Adrenal gland (tissue), 12 donors: ENCODE data around the gene RALY. TPM values are rescaled to one million over a fixed set of nuclear protein-coding genes. Genes with fewer than 3 reads are reported as not detected.

Experiments used
- DNase-seq, 7 donors: peaks; one replicate each; pipeline ENCODE4 v3.0.0-alpha.2; 2019 to 2020
- H3K27ac ChIP-seq, 5 donors: fragments of 200-600 bp; sonication (generic) in 4 of 5; 1 replicate in 3 of 5; 2 replicates in 2 of 5; pipeline versions ENCODE4 v1.5.1 to v1.8.0; 2016 to 2020; ENCODE audit warnings: mild to moderate bottlenecking in 1 of 5
- H3K27me3 ChIP-seq: fragments of 200-600 bp; 2 replicates; pipeline ENCODE4 v1.8.0; 2021
- H3K36me3 ChIP-seq, 2 donors: fragments of 200-600 bp; replicated peaks in 1 of 2; 1 replicate in 1 of 2; 2 replicates in 1 of 2; pipeline versions ENCODE4 v1.5.1 to v1.8.0; 2018 to 2022
- H3K4me1 ChIP-seq, 2 donors: fragments of 200-600 bp; replicated peaks in 1 of 2; 1 replicate in 1 of 2; 2 replicates in 1 of 2; pipeline versions ENCODE4 v1.5.1 to v1.8.0; 2018 to 2021
- H3K4me3 ChIP-seq, 4 donors: fragments of 200-600 bp; sonication (generic) in 3 of 4; one replicate each; pipeline ENCODE4 v1.5.1; 2016 to 2018
- H3K9me3 ChIP-seq, 3 donors: fragments of 200-600 bp; sonication (generic) in 1 of 3; replicated peaks in 1 of 3; 1 replicate in 2 of 3; 2 replicates in 1 of 3; pipeline versions ENCODE4 v1.5.1 to v1.8.0; 2016 to 2021
- CTCF ChIP-seq, 6 experiments: fragments of 450-650 bp in 4 of 6; fragments of 200-600 bp in 2 of 6; sonication (generic) in 1 of 6; IDR thresholded peaks; 1 replicate in 5 of 6; 2 replicates in 1 of 6; pipeline versions ENCODE4 v1.5.1 to v1.8.0; 2016 to 2021; ENCODE audit warnings: antibody characterized with exemption in 6 of 6, mild to moderate bottlenecking in 2 of 6, moderate library complexity in 1 of 6
- POLR2A ChIP-seq, 2 donors: fragments of 450-650 bp; IDR thresholded peaks; one replicate each; pipeline ENCODE4 v1.6.1; 2017; ENCODE audit warnings: antibody characterized with exemption in 2 of 2, mild to moderate bottlenecking in 2 of 2, moderate library complexity in 1 of 2
- WGBS, 4 donors: extraction: QIAGEN DNeasy Blood & Tissue Kit in 2 of 4; methylation state at CpG; one replicate each; pipeline versions ENCODE4 v1.1.5 to v1.1.7; 2013 to 2017; 5-methylcytosine and 5-hydroxymethylcytosine counted together
- intact Hi-C, 2 donors: fragments of 100-400 bp; cut with DNase I; formaldehyde crosslinking; loops; one replicate each; pipeline versions ENCODE4 v1.14.1 to v1.15.0; 2022 to 2023
- polyA plus RNA-seq, 3 donors: library from polyadenylated mRNA; stranded (reverse); fragments of 200-250 nt in 2 of 3; fragments of 350-450 nt in 1 of 3; fragmentation: Illumina TruSeq in 1 of 3; extraction: RNeasy Lipid Tissue Mini Kit (QIAGEN cat#74804) in 1 of 3; gene quantifications; one replicate each; pipeline ENCODE4 v1.2.3, GENCODE V29; 2013 to 2014
- total RNA-seq, 9 donors: library from RNA; depleted of rRNA in 4 of 9; stranded (reverse); fragments of >200 nt in 4 of 9; fragments of 120-200 nt in 1 of 9; fragmentation: NEBNext Ultra II Directional in 1 of 9; extraction: Animal tissue kit (Norgen Biotek cat#: 25700) in 1 of 9; gene quantifications; one replicate each; pipeline versions ENCODE4 v1.1.0 to v1.2.4, GENCODE V29; 2013 to 2023
- donor health status: healthy with polysubstance abuse.
- donor health status: Bipolar disorder and iron deficiency.
- donor health status: DM: yes; HTN: yes; CAD: no.
- donor health status: DM: no; HTN: no; CAD: no.
- donor health status: DM: no; HTN: no; CAD: no.
- donor health status: DM: yes; HTN: yes; CAD: no.

RALY gene
- total and polyA plus RNA-seq, 12 donors: 30.0 to 128 (median 78.1) TPM

- H3K4me1 ChIP-seq: peaks cover 0 to 6% of the 10 kb centered on the region in 2 donors
- 78 to 88% (median 83%) methylated on average over 8 of the region's 8 CpGs for WGBS, 4 donors
- no peak for DNase-seq
- H3K27me3 ChIP-seq: no peaks in the 10 kb centered on the region
- TF ChIP-seq CTCF (IDR thresholded peaks at IDR 0.05) (no peak), POLR2A (IDR thresholded peaks at IDR 0.05) (no peak)
- H3K4me3 ChIP-seq: no peak overlapping the region
- no peak overlapping the region for H3K27ac ChIP-seq
- H3K36me3 ChIP-seq: peaks cover 0 to 15% of the 10 kb centered on the region in 2 donors
- intact Hi-C loops: loop anchor here in 1 of 2 donors (2.0 to 5.0 kb wide), 2 partner anchors 134 to 214 kb away; no protein-coding TSS in a partner anchor
- H3K9me3 ChIP-seq: no peaks in the 10 kb centered on the region
Observed at GRCh38 chr20:34070859-34071258, 77.1 kb downstream of the RALY start.

- no peak overlapping the region for H3K4me3 ChIP-seq
- no peaks in the 10 kb centered on the region for H3K27me3 ChIP-seq
- no peak for DNase-seq
- H3K36me3 ChIP-seq: peaks cover 0 to 27% of the 10 kb centered on the region in 2 donors
- H3K27ac ChIP-seq: no peak overlapping the region
- intact Hi-C loops: loop anchor here in 1 of 2 donors (5.0 kb wide), 1 partner anchor 215 kb away; no protein-coding TSS in a partner anchor
- 93 to 96% (median 95%) methylated on average over 8 of the region's 8 CpGs for WGBS, 4 donors
- no peaks in the 10 kb centered on the region for H3K9me3 ChIP-seq
- TF ChIP-seq CTCF (IDR thresholded peaks at IDR 0.05) (no peak), POLR2A (IDR thresholded peaks at IDR 0.05) (no peak)
- H3K4me1 ChIP-seq: peaks cover 0 to 6% of the 10 kb centered on the region in 2 donors
Observed at GRCh38 chr20:34072076-34072475, 78.4 kb downstream of the RALY start.

DNA sequence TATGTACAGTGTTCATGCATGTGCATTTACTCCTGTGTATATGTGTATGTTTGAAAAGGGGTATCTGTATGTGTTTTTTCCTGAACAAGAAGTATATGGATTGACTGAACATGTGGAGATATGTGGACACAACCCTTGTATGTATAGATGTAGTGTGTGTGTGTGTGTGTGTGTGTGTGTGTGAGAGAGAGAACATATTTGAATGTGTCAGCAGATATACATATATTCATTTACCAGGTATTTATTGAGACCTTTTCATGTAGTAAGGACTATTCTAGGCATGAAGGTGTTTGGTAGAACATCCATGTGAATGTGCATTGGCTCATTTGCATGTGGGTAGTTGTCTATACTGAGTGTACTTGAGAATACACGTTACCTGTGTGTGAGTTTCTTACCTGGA lies 79.1 kb downstream of the RALY start:
- Histone ChIP-seq H3K9me3 (no peaks in the 10 kb centered on the region), H3K4me1 (peaks cover 0 to 6% of the 10 kb centered on the region in 2 donors), H3K4me3 (no peak overlapping the region), H3K27me3 (no peaks in the 10 kb centered on the region), H3K36me3 (peaks cover 0 to 34% of the 10 kb centered on the region in 2 donors), H3K27ac (no peak overlapping the region)
- TF ChIP-seq POLR2A (IDR thresholded peaks at IDR 0.05): no peak
- TF ChIP-seq CTCF (IDR thresholded peaks at IDR 0.05): no peak
- DNase-seq: no peak
- intact Hi-C loops: loop anchor here in 1 of 2 donors (5.0 kb wide), 1 partner anchor 215 kb away; no protein-coding TSS in a partner anchor
- 93 to 100% (median 95%) methylated on average over 1 of the region's 1 CpG for WGBS, 4 donors

DNA sequence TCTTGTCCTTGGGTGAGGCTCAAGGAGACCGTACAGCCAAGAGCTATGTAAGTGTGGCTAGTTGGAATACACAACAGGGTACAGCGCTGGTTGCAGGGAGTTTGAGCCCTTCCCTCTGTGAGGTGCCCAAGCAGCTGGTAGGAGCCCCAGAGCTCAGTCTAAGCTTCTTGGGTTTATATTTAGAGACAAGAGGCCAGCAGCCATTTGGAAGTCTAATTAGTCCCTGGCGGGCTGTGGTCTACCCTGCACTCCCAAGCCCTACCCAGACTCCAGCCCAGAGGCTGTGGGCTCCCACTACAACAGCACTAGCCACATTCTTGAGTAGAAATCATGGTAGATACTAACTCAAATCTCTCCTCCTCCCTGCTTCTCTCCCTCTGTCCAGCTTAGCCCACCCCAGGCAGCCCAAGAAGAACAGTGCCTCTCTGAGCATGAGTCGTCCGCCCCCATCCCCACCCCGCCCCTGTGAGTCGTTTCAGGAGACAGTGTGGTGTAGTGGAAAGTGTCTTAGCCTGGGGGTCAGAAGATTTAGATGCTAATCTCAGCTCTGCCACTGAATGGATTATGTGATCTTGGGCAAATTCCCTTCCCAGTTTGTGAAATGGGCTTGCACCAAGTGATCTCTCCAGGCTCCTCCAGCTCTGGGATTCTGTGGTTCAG lies 80.5 kb downstream of the RALY start:
- TF ChIP-seq POLR2A (IDR thresholded peaks at IDR 0.05) (no peak), CTCF (IDR thresholded peaks at IDR 0.05) (no peak)
- no peak for DNase-seq
- WGBS, 4 donors: 78 to 82% (median 81%) methylated on average over 6 to 7 of the region's 7 CpGs
- intact Hi-C loops: loop anchor here in 1 of 2 donors (5.0 kb wide), 1 partner anchor 217 kb away; no protein-coding TSS in a partner anchor
- Histone ChIP-seq H3K9me3 (no peaks in the 10 kb centered on the region), H3K4me3 (no peak overlapping the region), H3K27me3 (no peaks in the 10 kb centered on the region), H3K27ac (no peak overlapping the region), H3K4me1 (peaks cover 0 to 6% of the 10 kb centered on the region in 2 donors), H3K36me3 (peaks cover 0 to 35% of the 10 kb centered on the region in 2 donors)
